WTC11 (cell line): Measurements from ENCODE around the gene CREB1. TPM values are rescaled to one million over a fixed set of nuclear protein-coding genes. Genes with fewer than 3 reads are reported as not detected.

Experiments
- ATAC-seq: fragments of 200-7000 bp; cut with Tn5 transposase; 2 replicates; pipeline ENCODE4 v1.10.0; 2021; ENCODE audit warnings: mild to moderate bottlenecking, moderate library complexity
- CTCF ChIA-PET: fragments of 300-600 bp; sonication (Branson Sonifier 250); formaldehyde crosslinking; loops from one replicate; lab custom pipeline; 2021; ENCODE audit warnings: antibody characterized with exemption; lab: Charles Lee
- POLR2A ChIA-PET: fragments of 350-600 bp; sonication (Branson Sonifier 250); formaldehyde crosslinking; loops from one replicate; lab custom pipeline; 2021; ENCODE audit warnings: antibody characterized with exemption; lab: Charles Lee
- DNase-seq: peaks from one replicate; pipeline ENCODE4 v3.0.0; 2021; ENCODE audit warnings: low spot score
- H3K27ac Mint-ChIP-seq: 2 replicates; pipeline ENCODE4 v1.8.0; 2021; ENCODE audit warnings: mixed read lengths
- H3K27me3 Mint-ChIP-seq: 2 replicates; pipeline ENCODE4 v1.8.0; 2021; ENCODE audit warnings: low read depth, mild to moderate bottlenecking, moderate library complexity, mixed read lengths
- H3K36me3 Mint-ChIP-seq: 2 replicates; pipeline ENCODE4 v1.8.0; 2021; ENCODE audit warnings: mixed read lengths
- H3K4me1 Mint-ChIP-seq: 2 replicates; pipeline ENCODE4 v1.8.0; 2022; ENCODE audit warnings: mixed read lengths
- H3K4me3 Mint-ChIP-seq: 2 replicates; pipeline ENCODE4 v1.8.0; 2021; ENCODE audit warnings: mild to moderate bottlenecking, moderate library complexity, mixed read lengths
- H3K9me3 Mint-ChIP-seq: 2 replicates; pipeline ENCODE4 v1.8.0; 2021; ENCODE audit warnings: mixed read lengths
- ATF6 ChIP-seq: sonication (generic); formaldehyde crosslinking; IDR thresholded peaks from 2 replicates; pipeline ENCODE4 v1.8.1; 2023; ENCODE audit warnings: mild to moderate bottlenecking, missing genetic modification reagents
- CREM ChIP-seq: sonication (generic); formaldehyde crosslinking; IDR thresholded peaks from 2 replicates; pipeline ENCODE4 v1.8.1; 2022; ENCODE audit warnings: mild to moderate bottlenecking, missing genetic modification reagents, moderate library complexity
- CTCF ChIP-seq: fragments of 200-600 bp; IDR thresholded peaks from 2 replicates; pipeline ENCODE4 v1.8.0; 2022; ENCODE audit warnings: antibody characterized with exemption
- EMX1 ChIP-seq: fragments of 250-450 bp; sonication (Bioruptor Pico); IDR thresholded peaks from 2 replicates; pipeline ENCODE4 v1.8.0; 2021; ENCODE audit warnings: mild to moderate bottlenecking
- FOXP1 ChIP-seq: sonication (generic); formaldehyde crosslinking; IDR thresholded peaks from 2 replicates; pipeline ENCODE4 v1.8.0; 2022; ENCODE audit warnings: missing genetic modification reagents, mild to moderate bottlenecking, moderate library complexity, borderline replicate concordance
- HMGA2 ChIP-seq: fragments of 250-450 bp; sonication (Bioruptor Pico); IDR thresholded peaks from 2 replicates; pipeline ENCODE4 v1.4.0; 2021; ENCODE audit warnings: mild to moderate bottlenecking, moderate library complexity
- HMGXB4 ChIP-seq: sonication (generic); formaldehyde crosslinking; IDR thresholded peaks from 2 replicates; pipeline ENCODE4 v1.8.1; 2023; ENCODE audit warnings: mild to moderate bottlenecking, moderate library complexity, missing genetic modification reagents
- MYBL2 ChIP-seq: sonication (generic); formaldehyde crosslinking; IDR thresholded peaks from 2 replicates; pipeline ENCODE4 v1.8.1; 2023; ENCODE audit warnings: mild to moderate bottlenecking, moderate library complexity, missing genetic modification reagents
- NFE2L1 ChIP-seq: sonication (generic); formaldehyde crosslinking; IDR thresholded peaks from 2 replicates; pipeline ENCODE4 v1.8.1; 2023; ENCODE audit warnings: missing genetic modification reagents
- NR2C2 ChIP-seq: sonication (generic); formaldehyde crosslinking; IDR thresholded peaks from 2 replicates; pipeline ENCODE4 v1.8.0; 2022; ENCODE audit warnings: mild to moderate bottlenecking, missing genetic modification reagents
- OVOL2 ChIP-seq: fragments of 250-450 bp; sonication (Bioruptor Pico); IDR thresholded peaks from 2 replicates; pipeline ENCODE4 v1.9.0; 2021; ENCODE audit warnings: mild to moderate bottlenecking, borderline replicate concordance
- PREB ChIP-seq: sonication (generic); formaldehyde crosslinking; IDR thresholded peaks from 2 replicates; pipeline ENCODE4 v1.8.1; 2022; ENCODE audit warnings: mild to moderate bottlenecking, missing genetic modification reagents, moderate library complexity, borderline replicate concordance
- PRRX2 ChIP-seq: fragments of 250-450 bp; sonication (Bioruptor Pico); IDR thresholded peaks from 2 replicates; pipeline ENCODE4 v1.8.0; 2021; ENCODE audit warnings: mild to moderate bottlenecking
- TCF7 ChIP-seq: sonication (generic); formaldehyde crosslinking; IDR thresholded peaks from 2 replicates; pipeline ENCODE4 v1.8.0; 2022; ENCODE audit warnings: mild to moderate bottlenecking, low read depth, missing genetic modification reagents, moderate library complexity
- USF1 ChIP-seq: sonication (generic); formaldehyde crosslinking; IDR thresholded peaks from 2 replicates; pipeline ENCODE4 v1.8.0; 2022; ENCODE audit warnings: mild to moderate bottlenecking, missing genetic modification reagents
- ZNF532 ChIP-seq: fragments of 250-450 bp; sonication (Bioruptor Pico); IDR thresholded peaks from 2 replicates; pipeline ENCODE4 v1.9.0; 2021; ENCODE audit warnings: mild to moderate bottlenecking, borderline replicate concordance
- total RNA-seq: library from RNA; stranded (reverse); gene quantifications from 3 replicates; pipeline ENCODE4 v1.2.3, GENCODE V29; 2021

CREB1 gene
- total RNA-seq, 1 experiment from 2014 or later = 97.7 TPM

- ATAC-seq (no peak), DNase-seq (no peak)
- TF ChIP-seq TCF7 (CRISPR knock-in tag) (no peak), HMGXB4 (CRISPR knock-in tag) (no peak), HMGA2 (CRISPR knock-in tag) (no peak), CTCF (no peak), ATF6 (CRISPR knock-in tag) (no peak), ZNF532 (CRISPR knock-in tag) (no peak), EMX1 (CRISPR knock-in tag) (no peak), OVOL2 (CRISPR knock-in tag) (no peak), MYBL2 (CRISPR knock-in tag) (no peak), CREM (CRISPR knock-in tag) (no peak), FOXP1 (CRISPR knock-in tag) (no peak), USF1 (CRISPR knock-in tag) (no peak), PRRX2 (CRISPR knock-in tag) (no peak), PREB (no peak), NFE2L1 (CRISPR knock-in tag) (no peak), NR2C2 (CRISPR knock-in tag) (no peak)
- ChIA-PET POLR2A (no interaction called here), CTCF (no interaction called here)
- H3K27ac Mint-ChIP-seq = no peak overlapping the region
- peaks cover 12% of the 10 kb centered on the region for H3K4me1 Mint-ChIP-seq
- no peaks in the 10 kb centered on the region for H3K27me3 Mint-ChIP-seq
- no peak overlapping the region for H3K4me3 Mint-ChIP-seq
- no peaks in the 10 kb centered on the region for H3K9me3 Mint-ChIP-seq
- H3K36me3 Mint-ChIP-seq = no peaks in the 10 kb centered on the region
Observed at GRCh38 chr2:207491956-207492355, 37.8 kb upstream of the CREB1 start.
